HepG2 (cell line): ENCODE data around the gene REM2. TPM values are rescaled to one million over a fixed set of nuclear protein-coding genes. Genes with fewer than 3 reads are reported as not detected.

ENCODE experiments used
- MEF2D ChIP-seq: sonication (generic); formaldehyde crosslinking; IDR thresholded peaks from 2 replicates; pipeline ENCODE4 v1.5.1; 2020; ENCODE audit warnings: mild to moderate bottlenecking, missing genetic modification reagents
- MTF2 ChIP-seq: sonication (generic); formaldehyde crosslinking; IDR thresholded peaks from 2 replicates; pipeline ENCODE4 v1.5.0; 2020; ENCODE audit warnings: missing genetic modification reagents, borderline replicate concordance
- NFKB2 ChIP-seq: sonication (generic); formaldehyde crosslinking; IDR thresholded peaks from 2 replicates; pipeline ENCODE4 v1.4.0; 2020; ENCODE audit warnings: missing genetic modification reagents, borderline replicate concordance
- RBM22 ChIP-seq: fragments of 200-400 bp; formaldehyde crosslinking; optimal IDR thresholded peaks from 2 replicates; pipeline ENCODE3; 2017; ENCODE audit warnings: mild to moderate bottlenecking, low read length, moderate library complexity
- THAP11 ChIP-seq: IDR thresholded peaks from 2 replicates; pipeline ENCODE4 v1.6.1; 2016; ENCODE audit warnings: missing biosample characterization, missing genetic modification reagents
- ZNF614 ChIP-seq: IDR thresholded peaks from 2 replicates; pipeline ENCODE4 v1.6.1; 2018; ENCODE audit warnings: missing biosample characterization, missing genetic modification reagents, inconsistent platforms, borderline replicate concordance
- ZNF644 ChIP-seq: IDR thresholded peaks from 2 replicates; pipeline ENCODE4 v1.6.1; 2016; ENCODE audit warnings: low read depth
- polyA plus RNA-seq, 8 experiments: library from polyadenylated mRNA; depleted of rRNA in 3 of 8; stranded (reverse) in 7 of 8; unstranded in 1 of 8; fragments of >200 nt; fragmentation: Illumina TruSeq in 4 of 8; extraction: Trizol in 4 of 8; gene quantifications; 2 replicates each; pipeline versions ENCODE4 v1.2.1 to v1.2.3, GENCODE V29; 2011 to 2016; ENCODE audit warnings: low read depth in 4 of 8, missing spikeins in 1 of 8, mixed read lengths in 1 of 8; ENCODE audit not compliant: insufficient read depth in 1 of 8
- total RNA-seq, 5 experiments: library from RNA; depleted of rRNA; stranded (reverse); fragments of >200 nt; fragmentation: Illumina TruSeq; extraction: Trizol; gene quantifications; 2 replicates each; pipeline ENCODE4 v1.2.3, GENCODE V29; 2016; ENCODE audit warnings: low read depth in 1 of 5
- TF ChIP-seq, protein P1 (sequence below): sonication (generic); formaldehyde crosslinking; IDR thresholded peaks from 2 replicates; pipeline ENCODE4 v1.5.1; 2020; ENCODE audit warnings: mild to moderate bottlenecking, missing genetic modification reagents, moderate library complexity
- TF ChIP-seq, protein P2 (sequence below): sonication (generic); formaldehyde crosslinking; IDR thresholded peaks from 2 replicates; pipeline ENCODE4 v1.9.0; 2022; ENCODE audit warnings: missing genetic modification reagents, mild to moderate bottlenecking, borderline replicate concordance
- TF ChIP-seq, protein P3 (sequence below): sonication (generic); formaldehyde crosslinking; IDR thresholded peaks from 2 replicates; pipeline ENCODE4 v1.5.0; 2020; ENCODE audit warnings: missing genetic modification reagents, mild to moderate bottlenecking, borderline replicate concordance
- TF ChIP-seq, protein P4 (sequence below): sonication (generic); formaldehyde crosslinking; IDR thresholded peaks from 2 replicates; pipeline ENCODE4 v1.4.0; 2020; ENCODE audit warnings: missing genetic modification reagents
- TF ChIP-seq, protein P5 (sequence below), 2 experiments: fragments of 450-650 bp in 1 of 2; sonication (generic) in 1 of 2; formaldehyde crosslinking; IDR thresholded peaks; 2 replicates each; pipeline versions ENCODE4 v1.5.0 to v1.8.0; 2020 to 2022; ENCODE audit warnings: mild to moderate bottlenecking in 1 of 2, missing genetic modification reagents in 1 of 2
- TF ChIP-seq, protein P6 (sequence below): sonication (generic); formaldehyde crosslinking; IDR thresholded peaks from 2 replicates; pipeline ENCODE4 v1.5.0; 2020; ENCODE audit warnings: missing genetic modification reagents

REM2 gene
- total and polyA plus RNA-seq, 2 of the 13 experiments (the other 11 are each of a cell fraction or from before 2014, with no cell fraction given) = 0.20 TPM; not detected in 1

DNA sequence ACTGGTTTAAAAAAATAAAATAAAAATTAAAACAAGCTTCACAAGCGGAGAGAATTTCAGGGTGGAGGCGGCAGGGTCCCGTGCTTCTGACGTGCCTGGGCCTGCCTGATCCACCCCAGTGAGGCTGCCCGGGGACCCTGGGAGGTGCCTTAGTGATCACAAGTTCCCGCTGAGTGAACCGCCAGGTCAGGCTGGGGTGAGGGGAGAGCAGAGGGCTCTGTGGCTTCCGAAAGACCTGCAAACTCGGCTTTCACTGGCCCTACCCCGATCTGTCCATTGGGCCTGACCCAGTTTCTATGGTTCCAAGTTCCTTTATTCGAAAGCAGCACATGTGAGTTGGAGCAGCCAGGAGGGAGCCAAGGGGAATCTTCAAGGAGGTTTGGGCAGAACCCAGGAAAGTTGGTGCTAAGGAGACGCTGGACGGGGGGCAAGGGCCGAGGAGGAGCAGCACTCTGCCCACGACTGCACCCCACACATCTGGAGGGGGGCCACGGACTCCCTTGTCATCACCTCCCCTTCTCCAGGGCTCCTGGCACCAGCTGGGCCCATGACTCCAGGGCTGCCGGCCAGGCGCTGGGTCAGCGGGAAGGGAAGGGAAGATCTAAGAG, 33.7 kb upstream of the REM2 start (continued):
- no peak for TF ChIP-seq RBM22
- no peak for TF ChIP-seq ZNF614
- TF ChIP-seq, protein P1, sequence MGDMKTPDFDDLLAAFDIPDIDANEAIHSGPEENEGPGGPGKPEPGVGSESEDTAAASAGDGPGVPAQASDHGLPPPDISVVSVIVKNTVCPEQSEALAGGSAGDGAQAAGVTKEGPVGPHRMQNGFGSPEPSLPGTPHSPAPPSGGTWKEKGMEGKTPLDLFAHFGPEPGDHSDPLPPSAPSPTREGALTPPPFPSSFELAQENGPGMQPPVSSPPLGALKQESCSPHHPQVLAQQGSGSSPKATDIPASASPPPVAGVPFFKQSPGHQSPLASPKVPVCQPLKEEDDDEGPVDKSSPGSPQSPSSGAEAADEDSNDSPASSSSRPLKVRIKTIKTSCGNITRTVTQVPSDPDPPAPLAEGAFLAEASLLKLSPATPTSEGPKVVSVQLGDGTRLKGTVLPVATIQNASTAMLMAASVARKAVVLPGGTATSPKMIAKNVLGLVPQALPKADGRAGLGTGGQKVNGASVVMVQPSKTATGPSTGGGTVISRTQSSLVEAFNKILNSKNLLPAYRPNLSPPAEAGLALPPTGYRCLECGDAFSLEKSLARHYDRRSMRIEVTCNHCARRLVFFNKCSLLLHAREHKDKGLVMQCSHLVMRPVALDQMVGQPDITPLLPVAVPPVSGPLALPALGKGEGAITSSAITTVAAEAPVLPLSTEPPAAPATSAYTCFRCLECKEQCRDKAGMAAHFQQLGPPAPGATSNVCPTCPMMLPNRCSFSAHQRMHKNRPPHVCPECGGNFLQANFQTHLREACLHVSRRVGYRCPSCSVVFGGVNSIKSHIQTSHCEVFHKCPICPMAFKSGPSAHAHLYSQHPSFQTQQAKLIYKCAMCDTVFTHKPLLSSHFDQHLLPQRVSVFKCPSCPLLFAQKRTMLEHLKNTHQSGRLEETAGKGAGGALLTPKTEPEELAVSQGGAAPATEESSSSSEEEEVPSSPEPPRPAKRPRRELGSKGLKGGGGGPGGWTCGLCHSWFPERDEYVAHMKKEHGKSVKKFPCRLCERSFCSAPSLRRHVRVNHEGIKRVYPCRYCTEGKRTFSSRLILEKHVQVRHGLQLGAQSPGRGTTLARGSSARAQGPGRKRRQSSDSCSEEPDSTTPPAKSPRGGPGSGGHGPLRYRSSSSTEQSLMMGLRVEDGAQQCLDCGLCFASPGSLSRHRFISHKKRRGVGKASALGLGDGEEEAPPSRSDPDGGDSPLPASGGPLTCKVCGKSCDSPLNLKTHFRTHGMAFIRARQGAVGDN (CRISPR knock-in tag) = peak; percentile 16; the same call in 1 of the 2 replicates
- TF ChIP-seq, protein P2, sequence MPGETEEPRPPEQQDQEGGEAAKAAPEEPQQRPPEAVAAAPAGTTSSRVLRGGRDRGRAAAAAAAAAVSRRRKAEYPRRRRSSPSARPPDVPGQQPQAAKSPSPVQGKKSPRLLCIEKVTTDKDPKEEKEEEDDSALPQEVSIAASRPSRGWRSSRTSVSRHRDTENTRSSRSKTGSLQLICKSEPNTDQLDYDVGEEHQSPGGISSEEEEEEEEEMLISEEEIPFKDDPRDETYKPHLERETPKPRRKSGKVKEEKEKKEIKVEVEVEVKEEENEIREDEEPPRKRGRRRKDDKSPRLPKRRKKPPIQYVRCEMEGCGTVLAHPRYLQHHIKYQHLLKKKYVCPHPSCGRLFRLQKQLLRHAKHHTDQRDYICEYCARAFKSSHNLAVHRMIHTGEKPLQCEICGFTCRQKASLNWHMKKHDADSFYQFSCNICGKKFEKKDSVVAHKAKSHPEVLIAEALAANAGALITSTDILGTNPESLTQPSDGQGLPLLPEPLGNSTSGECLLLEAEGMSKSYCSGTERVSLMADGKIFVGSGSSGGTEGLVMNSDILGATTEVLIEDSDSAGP (CRISPR knock-in tag) = 0 out of 2 replicates have a peak, but pooled peaks have one; percentile 9
- TF ChIP-seq MTF2 (CRISPR knock-in tag) = no peak
- no peak for TF ChIP-seq NFKB2 (CRISPR knock-in tag)
- TF ChIP-seq, protein P3, sequence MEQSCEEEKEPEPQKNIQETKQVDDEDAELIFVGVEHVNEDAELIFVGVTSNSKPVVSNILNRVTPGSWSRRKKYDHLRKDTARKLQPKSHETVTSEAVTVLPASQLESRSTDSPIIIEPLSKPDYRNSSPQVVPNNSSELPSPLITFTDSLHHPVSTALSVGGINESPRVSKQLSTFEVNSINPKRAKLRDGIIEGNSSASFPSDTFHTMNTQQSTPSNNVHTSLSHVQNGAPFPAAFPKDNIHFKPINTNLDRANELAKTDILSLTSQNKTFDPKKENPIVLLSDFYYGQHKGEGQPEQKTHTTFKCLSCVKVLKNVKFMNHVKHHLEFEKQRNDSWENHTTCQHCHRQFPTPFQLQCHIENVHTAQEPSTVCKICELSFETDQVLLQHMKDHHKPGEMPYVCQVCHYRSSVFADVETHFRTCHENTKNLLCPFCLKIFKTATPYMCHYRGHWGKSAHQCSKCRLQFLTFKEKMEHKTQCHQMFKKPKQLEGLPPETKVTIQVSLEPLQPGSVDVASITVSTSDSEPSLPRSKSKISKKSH (CRISPR knock-in tag) = peak; percentile 61; the same call in 1 of the 2 replicates
- TF ChIP-seq ZNF644 (CRISPR knock-in tag) = no peak
- TF ChIP-seq MEF2D (CRISPR knock-in tag) = no peak
- TF ChIP-seq, protein P4, sequence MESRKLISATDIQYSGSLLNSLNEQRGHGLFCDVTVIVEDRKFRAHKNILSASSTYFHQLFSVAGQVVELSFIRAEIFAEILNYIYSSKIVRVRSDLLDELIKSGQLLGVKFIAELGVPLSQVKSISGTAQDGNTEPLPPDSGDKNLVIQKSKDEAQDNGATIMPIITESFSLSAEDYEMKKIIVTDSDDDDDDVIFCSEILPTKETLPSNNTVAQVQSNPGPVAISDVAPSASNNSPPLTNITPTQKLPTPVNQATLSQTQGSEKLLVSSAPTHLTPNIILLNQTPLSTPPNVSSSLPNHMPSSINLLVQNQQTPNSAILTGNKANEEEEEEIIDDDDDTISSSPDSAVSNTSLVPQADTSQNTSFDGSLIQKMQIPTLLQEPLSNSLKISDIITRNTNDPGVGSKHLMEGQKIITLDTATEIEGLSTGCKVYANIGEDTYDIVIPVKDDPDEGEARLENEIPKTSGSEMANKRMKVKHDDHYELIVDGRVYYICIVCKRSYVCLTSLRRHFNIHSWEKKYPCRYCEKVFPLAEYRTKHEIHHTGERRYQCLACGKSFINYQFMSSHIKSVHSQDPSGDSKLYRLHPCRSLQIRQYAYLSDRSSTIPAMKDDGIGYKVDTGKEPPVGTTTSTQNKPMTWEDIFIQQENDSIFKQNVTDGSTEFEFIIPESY (CRISPR knock-in tag) = peak; percentile 64
- TF ChIP-seq, protein P5, sequence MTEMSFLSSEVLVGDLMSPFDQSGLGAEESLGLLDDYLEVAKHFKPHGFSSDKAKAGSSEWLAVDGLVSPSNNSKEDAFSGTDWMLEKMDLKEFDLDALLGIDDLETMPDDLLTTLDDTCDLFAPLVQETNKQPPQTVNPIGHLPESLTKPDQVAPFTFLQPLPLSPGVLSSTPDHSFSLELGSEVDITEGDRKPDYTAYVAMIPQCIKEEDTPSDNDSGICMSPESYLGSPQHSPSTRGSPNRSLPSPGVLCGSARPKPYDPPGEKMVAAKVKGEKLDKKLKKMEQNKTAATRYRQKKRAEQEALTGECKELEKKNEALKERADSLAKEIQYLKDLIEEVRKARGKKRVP (CRISPR knock-in tag; IDR thresholded peaks at IDR 0.05) = no peak
- TF ChIP-seq THAP11 (CRISPR knock-in tag) = no peak
- TF ChIP-seq, protein P6, sequence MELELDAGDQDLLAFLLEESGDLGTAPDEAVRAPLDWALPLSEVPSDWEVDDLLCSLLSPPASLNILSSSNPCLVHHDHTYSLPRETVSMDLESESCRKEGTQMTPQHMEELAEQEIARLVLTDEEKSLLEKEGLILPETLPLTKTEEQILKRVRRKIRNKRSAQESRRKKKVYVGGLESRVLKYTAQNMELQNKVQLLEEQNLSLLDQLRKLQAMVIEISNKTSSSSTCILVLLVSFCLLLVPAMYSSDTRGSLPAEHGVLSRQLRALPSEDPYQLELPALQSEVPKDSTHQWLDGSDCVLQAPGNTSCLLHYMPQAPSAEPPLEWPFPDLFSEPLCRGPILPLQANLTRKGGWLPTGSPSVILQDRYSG (CRISPR knock-in tag) = no peak
